Sigmoid colon (tissue), 4 donors: ENCODE results near the gene IGIP.

Experiments
- CTCF ChIP-seq, 4 experiments: fragments of 450-650 bp in 3 of 4; fragments of 200-600 bp in 1 of 4; IDR thresholded peaks; one replicate each; pipeline ENCODE4 v1.5.1; 2016 to 2019; ENCODE audit warnings: antibody characterized with exemption in 4 of 4, mild to moderate bottlenecking in 3 of 4, moderate library complexity in 2 of 4
- POLR2A ChIP-seq, 2 donors: fragments of 450-650 bp; IDR thresholded peaks; one replicate each; pipeline ENCODE4 v1.6.1; 2016; ENCODE audit warnings: antibody characterized with exemption in 2 of 2, mild to moderate bottlenecking in 2 of 2, moderate library complexity in 2 of 2
- POLR2AphosphoS5 ChIP-seq, 4 donors: sonication (generic); formaldehyde crosslinking; IDR thresholded peaks; one replicate each; pipeline ENCODE4 v1.6.1; 2017; ENCODE audit warnings: antibody characterized with exemption in 4 of 4

- TF ChIP-seq CTCF (IDR thresholded peaks at IDR 0.05) (no peak), POLR2A (IDR thresholded peaks at IDR 0.05) (no peak), POLR2AphosphoS5 (IDR thresholded peaks at IDR 0.05) (no peak)
Observed at GRCh38 chr5:140166911-140167310, 41.2 kb downstream of the IGIP start.
